RWPE2 (cell line): Measurements from ENCODE around the gene NT5C3A.

Experiments used
- ATAC-seq: fragments of 200-7000 bp; cut with Tn5 transposase; 3 replicates; pipeline ENCODE4 v1.9.1; 2021; ENCODE audit warnings: low read depth
- DNase-seq: peaks from one replicate; pipeline ENCODE4 v3.0.0-alpha.2; 2020; ENCODE audit warnings: low spot score
- H3K27ac ChIP-seq: fragments of 450-650 bp; 2 replicates; pipeline ENCODE4 v1.5.1; 2017; ENCODE audit warnings: mild to moderate bottlenecking; ENCODE audit not compliant: poor library complexity, severe bottlenecking
- H3K27me3 ChIP-seq: fragments of 250-450 bp; sonication (Bioruptor Pico); 2 replicates; pipeline ENCODE4 v1.5.1; 2021; ENCODE audit warnings: mild to moderate bottlenecking, moderate library complexity; ENCODE audit not compliant: insufficient read depth, poor library complexity, severe bottlenecking
- H3K36me3 ChIP-seq: fragments of 250-450 bp; sonication (Bioruptor Pico); 2 replicates; pipeline ENCODE4 v1.5.1; 2020; ENCODE audit warnings: low read depth, mild to moderate bottlenecking, moderate library complexity
- H3K4me1 ChIP-seq: fragments of 250-450 bp; sonication (Bioruptor Pico); 2 replicates; pipeline ENCODE4 v1.5.1; 2021; ENCODE audit warnings: mild to moderate bottlenecking, moderate library complexity; ENCODE audit not compliant: insufficient read depth, poor library complexity, severe bottlenecking
- H3K4me3 ChIP-seq: fragments of 250-450 bp; sonication (Bioruptor Pico); 2 replicates; pipeline ENCODE4 v1.5.1; 2021; ENCODE audit warnings: mild to moderate bottlenecking, moderate library complexity; ENCODE audit not compliant: severe bottlenecking
- H3K9me3 ChIP-seq: fragments of 250-450 bp; sonication (Bioruptor Pico); 2 replicates; pipeline ENCODE4 v1.5.1; 2021; ENCODE audit warnings: mild to moderate bottlenecking, moderate library complexity; ENCODE audit not compliant: severe bottlenecking
- TF ChIP-seq, protein P1 (sequence below): fragments of 450-650 bp; IDR thresholded peaks from one replicate; pipeline ENCODE4 v1.5.1; 2017; ENCODE audit warnings: mild to moderate bottlenecking, moderate library complexity; ENCODE audit not compliant: poor library complexity, severe bottlenecking

The NT5C3A gene

GRCh38 chr7:33089142-33089541 is 26.6 kb upstream of the NT5C3A start:
- H3K9me3 ChIP-seq = no peaks in the 10 kb centered on the region
- H3K4me3 ChIP-seq = no peak overlapping the region
- TF ChIP-seq, protein P1, sequence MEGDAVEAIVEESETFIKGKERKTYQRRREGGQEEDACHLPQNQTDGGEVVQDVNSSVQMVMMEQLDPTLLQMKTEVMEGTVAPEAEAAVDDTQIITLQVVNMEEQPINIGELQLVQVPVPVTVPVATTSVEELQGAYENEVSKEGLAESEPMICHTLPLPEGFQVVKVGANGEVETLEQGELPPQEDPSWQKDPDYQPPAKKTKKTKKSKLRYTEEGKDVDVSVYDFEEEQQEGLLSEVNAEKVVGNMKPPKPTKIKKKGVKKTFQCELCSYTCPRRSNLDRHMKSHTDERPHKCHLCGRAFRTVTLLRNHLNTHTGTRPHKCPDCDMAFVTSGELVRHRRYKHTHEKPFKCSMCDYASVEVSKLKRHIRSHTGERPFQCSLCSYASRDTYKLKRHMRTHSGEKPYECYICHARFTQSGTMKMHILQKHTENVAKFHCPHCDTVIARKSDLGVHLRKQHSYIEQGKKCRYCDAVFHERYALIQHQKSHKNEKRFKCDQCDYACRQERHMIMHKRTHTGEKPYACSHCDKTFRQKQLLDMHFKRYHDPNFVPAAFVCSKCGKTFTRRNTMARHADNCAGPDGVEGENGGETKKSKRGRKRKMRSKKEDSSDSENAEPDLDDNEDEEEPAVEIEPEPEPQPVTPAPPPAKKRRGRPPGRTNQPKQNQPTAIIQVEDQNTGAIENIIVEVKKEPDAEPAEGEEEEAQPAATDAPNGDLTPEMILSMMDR = no peak
- no peak for ATAC-seq
- H3K27me3 ChIP-seq = no peaks in the 10 kb centered on the region
- H3K27ac ChIP-seq = no peak overlapping the region
- no peaks in the 10 kb centered on the region for H3K4me1 ChIP-seq
- H3K36me3 ChIP-seq = peaks cover 4% of the 10 kb centered on the region
- no peak for DNase-seq

GRCh38 chr7:33087858-33088257 is 25.3 kb upstream of the NT5C3A start:
- H3K27ac ChIP-seq = no peak overlapping the region
- H3K27me3 ChIP-seq = no peaks in the 10 kb centered on the region
- H3K4me1 ChIP-seq = no peaks in the 10 kb centered on the region
- H3K9me3 ChIP-seq = no peaks in the 10 kb centered on the region
- TF ChIP-seq, protein P1 = no peak
- no peak for ATAC-seq
- DNase-seq = no peak
- no peak overlapping the region for H3K4me3 ChIP-seq
- H3K36me3 ChIP-seq = no peaks in the 10 kb centered on the region

- TF ChIP-seq, protein P1 = no peak
- H3K36me3 ChIP-seq = no peaks in the 10 kb centered on the region
- H3K27ac ChIP-seq = no peak overlapping the region
- no peaks in the 10 kb centered on the region for H3K9me3 ChIP-seq
- H3K27me3 ChIP-seq = no peaks in the 10 kb centered on the region
- H3K4me1 ChIP-seq = no peaks in the 10 kb centered on the region
- ATAC-seq (no peak), DNase-seq (no peak)
- no peak overlapping the region for H3K4me3 ChIP-seq
These were observed 24.8 kb upstream of the NT5C3A start for GRCh38 chr7:33087356-33087755.

GRCh38 chr7:33079763-33080690 is 17.5 kb upstream of the NT5C3A start:
- ATAC-seq = no peak
- DNase-seq = no peak
- TF ChIP-seq, protein P1 = no peak
- no peak overlapping the region for H3K4me3 ChIP-seq
- no peaks in the 10 kb centered on the region for H3K9me3 ChIP-seq
- no peak overlapping the region for H3K27ac ChIP-seq
- H3K4me1 ChIP-seq = no peaks in the 10 kb centered on the region
- no peaks in the 10 kb centered on the region for H3K36me3 ChIP-seq
- no peaks in the 10 kb centered on the region for H3K27me3 ChIP-seq

- Histone ChIP-seq H3K36me3 (no peaks in the 10 kb centered on the region), H3K4me3 (no peak overlapping the region), H3K27me3 (no peaks in the 10 kb centered on the region), H3K9me3 (no peaks in the 10 kb centered on the region), H3K27ac (no peak overlapping the region), H3K4me1 (no peaks in the 10 kb centered on the region)
- DNase-seq (no peak), ATAC-seq (no peak)
- TF ChIP-seq, protein P1 = no peak
These were observed 16.5 kb upstream of the NT5C3A start for GRCh38 chr7:33079096-33079495.
